Measurements from ENCODE around the gene TDRD7. TPM values are rescaled to one million over a fixed set of nuclear protein-coding genes. Genes with fewer than 3 reads are reported as not detected.

The TDRD7 gene
- total RNA-seq, 4 donors from 2014 or later, result 10.1 to 21.4 (median 18.6) TPM

DNA sequence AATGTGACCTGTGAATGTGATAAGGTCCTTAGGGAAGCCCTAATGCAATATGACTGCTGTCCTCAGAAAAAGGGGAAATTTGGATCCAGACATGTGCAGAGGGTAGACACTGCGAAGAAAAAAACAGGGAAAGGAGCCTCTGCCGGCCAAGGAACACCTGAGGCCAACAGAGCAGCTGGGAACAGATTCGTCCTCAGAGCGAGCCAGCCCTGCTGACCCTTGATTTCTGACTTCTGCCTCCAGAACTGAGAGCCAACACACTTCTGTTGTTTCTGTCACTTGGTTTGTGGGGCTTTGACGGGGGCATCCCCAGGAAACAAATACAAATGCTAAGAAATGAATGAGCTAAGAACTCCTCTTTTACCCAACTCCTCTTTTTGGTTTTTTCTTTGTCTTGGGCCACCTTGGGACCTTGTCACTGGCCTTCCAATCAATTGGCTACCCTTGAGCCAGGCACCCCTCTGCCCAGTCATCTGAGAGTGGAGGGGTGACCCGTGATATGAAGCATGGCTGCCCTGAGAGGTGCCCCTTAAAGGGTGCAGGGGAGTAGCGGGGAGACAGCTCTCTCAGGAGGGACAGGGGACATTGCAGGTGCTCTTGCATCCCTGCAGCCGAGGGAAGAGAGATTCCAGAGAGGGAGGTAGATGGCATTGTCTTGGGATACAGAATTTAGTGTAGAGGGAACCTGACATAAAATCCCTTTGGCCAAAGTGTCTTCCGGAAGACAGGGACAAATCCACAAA lies 106.4 kb downstream of the TDRD7 start:
- ATAC-seq, result no peak
- Histone ChIP-seq H3K4me3 (no peak overlapping the region), H3K9me3 (no peaks in the 10 kb centered on the region), H3K27me3 (no peaks in the 10 kb centered on the region), H3K36me3 (no peaks in the 10 kb centered on the region), H3K27ac (peak overlapping the region; percentile 76 to 86 (median 84)), H3K4me1 (peaks cover 25 to 97% (median 29%) of the 10 kb centered on the region in 3 donors)
- TF ChIP-seq POLR2A (IDR thresholded peaks at IDR 0.05) (no peak), EP300 (IDR thresholded peaks at IDR 0.05) (no peak), POLR2AphosphoS5 (IDR thresholded peaks at IDR 0.05) (no peak)
- TF ChIP-seq, protein P1, sequence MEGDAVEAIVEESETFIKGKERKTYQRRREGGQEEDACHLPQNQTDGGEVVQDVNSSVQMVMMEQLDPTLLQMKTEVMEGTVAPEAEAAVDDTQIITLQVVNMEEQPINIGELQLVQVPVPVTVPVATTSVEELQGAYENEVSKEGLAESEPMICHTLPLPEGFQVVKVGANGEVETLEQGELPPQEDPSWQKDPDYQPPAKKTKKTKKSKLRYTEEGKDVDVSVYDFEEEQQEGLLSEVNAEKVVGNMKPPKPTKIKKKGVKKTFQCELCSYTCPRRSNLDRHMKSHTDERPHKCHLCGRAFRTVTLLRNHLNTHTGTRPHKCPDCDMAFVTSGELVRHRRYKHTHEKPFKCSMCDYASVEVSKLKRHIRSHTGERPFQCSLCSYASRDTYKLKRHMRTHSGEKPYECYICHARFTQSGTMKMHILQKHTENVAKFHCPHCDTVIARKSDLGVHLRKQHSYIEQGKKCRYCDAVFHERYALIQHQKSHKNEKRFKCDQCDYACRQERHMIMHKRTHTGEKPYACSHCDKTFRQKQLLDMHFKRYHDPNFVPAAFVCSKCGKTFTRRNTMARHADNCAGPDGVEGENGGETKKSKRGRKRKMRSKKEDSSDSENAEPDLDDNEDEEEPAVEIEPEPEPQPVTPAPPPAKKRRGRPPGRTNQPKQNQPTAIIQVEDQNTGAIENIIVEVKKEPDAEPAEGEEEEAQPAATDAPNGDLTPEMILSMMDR (IDR thresholded peaks at IDR 0.05), result no peak
- WGBS, 2 donors (ENCODE audit: low coverage in 1 of 2), result 56 to 60% methylated on average over 5 to 7 of the region's 9 CpGs

DNA sequence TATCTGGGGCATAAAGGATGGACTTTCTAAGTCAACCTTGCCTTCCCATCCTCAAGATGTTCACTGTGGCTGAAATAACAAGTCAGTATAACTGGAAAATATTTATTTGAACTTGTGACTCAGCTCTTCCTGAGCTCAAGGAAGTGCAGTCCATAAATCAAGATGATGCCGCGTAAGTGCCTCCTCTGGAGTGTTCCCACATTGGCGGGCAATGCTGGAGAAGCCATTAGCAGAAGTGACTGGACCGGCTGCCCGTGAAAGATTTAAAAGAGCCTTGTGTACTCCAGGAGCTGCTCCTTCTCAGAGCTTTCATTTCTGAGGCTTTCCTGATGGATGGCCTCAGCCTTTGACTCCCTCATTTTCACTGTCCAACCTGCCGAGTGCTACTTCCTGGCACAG lies 107.0 kb downstream of the TDRD7 start:
- H3K4me1 ChIP-seq, result peaks cover 25 to 98% (median 29%) of the 10 kb centered on the region in 3 donors
- no peak overlapping the region for H3K4me3 ChIP-seq
- peak; percentile 90 for ATAC-seq

DNA sequence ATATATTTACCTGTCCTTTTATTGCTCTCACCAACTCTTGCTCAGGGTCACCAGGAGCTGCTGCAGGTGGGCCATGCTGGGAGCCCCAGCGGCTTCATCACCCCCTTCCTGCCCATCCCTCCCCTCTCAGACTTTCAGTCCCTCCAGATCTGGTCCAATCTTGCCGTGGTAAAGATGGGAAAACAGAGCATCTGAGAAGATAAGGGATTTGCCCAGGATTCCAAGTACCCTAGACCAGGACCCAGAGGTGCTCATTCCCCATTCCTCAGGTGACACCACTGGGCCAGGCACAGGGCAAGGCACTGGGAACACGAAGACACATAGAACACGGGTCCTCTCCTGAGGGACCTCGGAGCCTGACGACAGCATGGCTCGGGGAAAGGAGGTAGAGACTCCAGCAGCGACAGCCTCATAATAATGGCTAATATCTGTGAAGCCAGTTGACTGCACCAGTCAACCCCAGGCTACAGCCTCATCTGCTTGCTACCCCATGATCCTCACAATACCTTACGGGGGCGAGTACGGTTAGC lies 107.6 kb downstream of the TDRD7 start:
- 78% methylated on average over 5 of the region's 11 CpGs; no CpG with 5 or more reads in 1 of the 2 donors for WGBS, 2 donors (ENCODE audit: low coverage in 1 of 2)
- H3K27me3 ChIP-seq, result no peaks in the 10 kb centered on the region
- peak overlapping the region; percentile 76 to 86 (median 84) for H3K27ac ChIP-seq
- TF ChIP-seq POLR2AphosphoS5 (IDR thresholded peaks at IDR 0.05), result no peak
- TF ChIP-seq, protein P1 (IDR thresholded peaks at IDR 0.05), result no peak
- no peak for TF ChIP-seq POLR2A (IDR thresholded peaks at IDR 0.05)
- TF ChIP-seq EP300 (IDR thresholded peaks at IDR 0.05), result no peak
- no peak for ATAC-seq
- no peak overlapping the region for H3K4me3 ChIP-seq
- H3K4me1 ChIP-seq, result peaks cover 25 to 100% (median 29%) of the 10 kb centered on the region in 3 donors
- no peaks in the 10 kb centered on the region for H3K9me3 ChIP-seq
- peaks cover 0 to 4% of the 10 kb centered on the region in 2 donors for H3K36me3 ChIP-seq

More for the DNA sequence above, 107.0 kb downstream of the TDRD7 start:
- Histone ChIP-seq H3K27me3 (no peaks in the 10 kb centered on the region), H3K36me3 (no peaks in the 10 kb centered on the region), H3K9me3 (no peaks in the 10 kb centered on the region), H3K27ac (peak overlapping the region; percentile 76 to 86 (median 84))
- WGBS, 2 donors (ENCODE audit: low coverage in 1 of 2), result 7 to 8% methylated on average over 3 to 6 of the region's 6 CpGs
- no peak for TF ChIP-seq EP300 (IDR thresholded peaks at IDR 0.05)
- TF ChIP-seq POLR2AphosphoS5 (IDR thresholded peaks at IDR 0.05), result peak; percentile 97

DNA sequence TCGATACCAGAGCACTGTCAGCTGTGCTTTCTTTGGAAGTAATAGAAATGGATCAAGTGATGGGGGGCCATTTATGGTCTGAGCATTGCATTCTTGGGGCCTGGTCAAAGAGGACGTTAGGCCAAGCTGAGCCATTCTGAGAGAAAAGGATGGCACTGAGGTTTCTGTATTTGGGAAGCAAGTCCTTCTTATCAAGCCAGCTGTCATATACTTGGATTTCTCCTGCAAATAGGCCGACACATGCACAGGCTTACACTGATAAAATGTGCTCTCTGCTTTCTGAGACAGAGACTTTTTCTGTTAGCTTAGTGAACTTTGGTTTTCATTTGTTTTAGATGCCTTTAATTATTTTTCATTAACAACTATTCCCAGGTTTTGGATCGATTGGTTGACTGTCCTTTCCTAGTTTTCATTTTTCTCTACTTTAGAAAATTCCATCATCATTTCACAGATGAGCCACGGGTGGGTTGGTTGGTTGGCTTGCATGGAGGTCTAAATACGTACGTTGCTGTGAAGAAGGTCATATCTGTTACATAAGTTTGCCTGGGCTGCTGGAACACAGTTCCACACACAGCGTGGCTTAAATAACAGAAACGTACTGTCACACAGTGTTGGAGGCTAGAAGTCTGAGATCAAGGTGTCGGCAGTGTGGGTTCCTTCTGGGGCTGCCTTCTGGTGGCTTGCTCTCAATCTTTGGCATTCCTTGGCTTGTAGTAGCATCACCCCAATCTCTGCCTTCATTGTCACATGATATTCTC lies 109.9 kb downstream of the TDRD7 start:
- Histone ChIP-seq H3K36me3 (peaks cover 0 to 26% of the 10 kb centered on the region in 2 donors), H3K27ac (peak overlapping the region; percentile 76 to 86 (median 84)), H3K27me3 (no peaks in the 10 kb centered on the region), H3K9me3 (no peaks in the 10 kb centered on the region), H3K4me3 (no peak overlapping the region), H3K4me1 (peaks cover 25 to 97% (median 29%) of the 10 kb centered on the region in 3 donors)
- ATAC-seq, result no peak
- WGBS, 2 donors (ENCODE audit: low coverage in 1 of 2), result 64 to 65% methylated on average over 7 to 8 of the region's 10 CpGs
- TF ChIP-seq, protein P1 (IDR thresholded peaks at IDR 0.05), result no peak
- TF ChIP-seq EP300 (IDR thresholded peaks at IDR 0.05) (no peak), POLR2A (IDR thresholded peaks at IDR 0.05) (no peak), POLR2AphosphoS5 (IDR thresholded peaks at IDR 0.05) (no peak)

DNA sequence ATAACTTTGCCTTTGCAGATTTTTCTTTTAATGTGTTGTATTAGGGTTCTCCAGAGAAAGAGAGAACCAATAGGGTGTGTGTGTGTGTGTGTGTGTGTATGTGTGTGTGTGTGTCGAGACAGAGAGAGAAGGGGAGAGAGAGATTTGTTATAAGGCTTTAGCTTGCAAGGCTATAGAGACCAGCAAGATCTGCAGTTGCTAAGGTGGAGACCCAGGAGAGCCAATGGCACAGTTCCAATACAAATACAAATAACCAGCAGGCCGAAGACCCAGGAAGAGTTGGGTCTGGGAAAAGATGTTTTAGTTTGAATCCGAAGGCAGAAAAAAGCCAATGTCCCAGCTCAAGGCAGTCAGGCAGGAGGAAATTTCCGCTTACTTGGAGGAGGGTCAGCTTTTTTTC lies 112.5 kb downstream of the TDRD7 start:
- peak overlapping the region in 1 of 4 donors; percentile 83 for H3K27ac ChIP-seq
- H3K4me1 ChIP-seq, result peaks cover 13 to 97% (median 25%) of the 10 kb centered on the region in 3 donors
- no peak overlapping the region for H3K4me3 ChIP-seq
- H3K9me3 ChIP-seq, result no peaks in the 10 kb centered on the region
- TF ChIP-seq, protein P1 (IDR thresholded peaks at IDR 0.05), result no peak
- TF ChIP-seq POLR2A (IDR thresholded peaks at IDR 0.05) (no peak), EP300 (IDR thresholded peaks at IDR 0.05) (no peak), POLR2AphosphoS5 (IDR thresholded peaks at IDR 0.05) (no peak)
- WGBS, 2 donors (ENCODE audit: low coverage in 1 of 2), result 63 to 67% methylated on average over 3 to 4 of the region's 4 CpGs
- H3K27me3 ChIP-seq, result no peaks in the 10 kb centered on the region
- H3K36me3 ChIP-seq, result peaks cover 0 to 37% of the 10 kb centered on the region in 2 donors
- no peak for ATAC-seq
